HFFc6 (cell line): Measurements from ENCODE around the gene GCLM. TPM values are rescaled to one million over a fixed set of nuclear protein-coding genes. Genes with fewer than 3 reads are reported as not detected.
"Not testable (repeated sequence)": the region's sequence is repeated elsewhere in the genome, so short reads cannot be mapped to it uniquely, and the experiment has no call there.

Source experiments
- DNase-seq: peaks from one replicate; pipeline ENCODE4 v3.0.0-alpha.2; 2018
- H3K27ac Mint-ChIP-seq: 2 replicates; pipeline ENCODE4 v1.8.0; 2020; ENCODE audit warnings: mild to moderate bottlenecking, mixed read lengths
- H3K27me3 Mint-ChIP-seq: 2 replicates; pipeline ENCODE4 v1.8.0; 2021; ENCODE audit warnings: mild to moderate bottlenecking, moderate library complexity, mixed read lengths; ENCODE audit not compliant: insufficient read depth
- H3K36me3 Mint-ChIP-seq: 2 replicates; pipeline ENCODE4 v1.8.0; 2021; ENCODE audit warnings: low read depth, mixed read lengths
- H3K4me1 Mint-ChIP-seq: 2 replicates; pipeline ENCODE4 v1.8.0; 2020; ENCODE audit warnings: low read depth, mixed read lengths
- H3K4me3 Mint-ChIP-seq: 2 replicates; pipeline ENCODE4 v1.8.0; 2020; ENCODE audit warnings: mild to moderate bottlenecking, moderate library complexity, mixed read lengths
- H3K9me3 Mint-ChIP-seq: 2 replicates; pipeline ENCODE4 v1.8.0; 2020; ENCODE audit warnings: mild to moderate bottlenecking, mixed read lengths
- long read RNA-seq: library from polyadenylated mRNA; unstranded; transcript quantifications from one replicate; pipeline ENCODE4 v2.0.0, GENCODE V29; 2019
- total RNA-seq, 6 experiments: library from RNA; stranded (reverse); fragmentation: NEBNext Ultra II Directional; extraction: Animal tissue kit (Norgen Biotek cat#: 25700); gene quantifications; 2 replicates in 1 of 6; 3 replicates in 5 of 6; pipeline ENCODE4 v1.2.3, GENCODE V29; 2021
- TF ChIP-seq, protein P1 (sequence below): fragments of 200-600 bp; sonication (generic); IDR thresholded peaks from 2 replicates; pipeline ENCODE4 v1.5.0; 2021; ENCODE audit warnings: antibody characterized with exemption, mild to moderate bottlenecking

The GCLM gene, protein sequence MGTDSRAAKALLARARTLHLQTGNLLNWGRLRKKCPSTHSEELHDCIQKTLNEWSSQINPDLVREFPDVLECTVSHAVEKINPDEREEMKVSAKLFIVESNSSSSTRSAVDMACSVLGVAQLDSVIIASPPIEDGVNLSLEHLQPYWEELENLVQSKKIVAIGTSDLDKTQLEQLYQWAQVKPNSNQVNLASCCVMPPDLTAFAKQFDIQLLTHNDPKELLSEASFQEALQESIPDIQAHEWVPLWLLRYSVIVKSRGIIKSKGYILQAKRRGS
- total RNA-seq = 10 to 100 TPM; 35.7 to 42.2 (median 40.8) TPM
- long read RNA-seq, full-length matches to known transcripts = 95 of 110 reads
- long read RNA-seq, partial matches to known transcripts = 4 of 110 reads
- long read RNA-seq, other reads (novel, unspliced or antisense) = 11 of 110 reads

DNA sequence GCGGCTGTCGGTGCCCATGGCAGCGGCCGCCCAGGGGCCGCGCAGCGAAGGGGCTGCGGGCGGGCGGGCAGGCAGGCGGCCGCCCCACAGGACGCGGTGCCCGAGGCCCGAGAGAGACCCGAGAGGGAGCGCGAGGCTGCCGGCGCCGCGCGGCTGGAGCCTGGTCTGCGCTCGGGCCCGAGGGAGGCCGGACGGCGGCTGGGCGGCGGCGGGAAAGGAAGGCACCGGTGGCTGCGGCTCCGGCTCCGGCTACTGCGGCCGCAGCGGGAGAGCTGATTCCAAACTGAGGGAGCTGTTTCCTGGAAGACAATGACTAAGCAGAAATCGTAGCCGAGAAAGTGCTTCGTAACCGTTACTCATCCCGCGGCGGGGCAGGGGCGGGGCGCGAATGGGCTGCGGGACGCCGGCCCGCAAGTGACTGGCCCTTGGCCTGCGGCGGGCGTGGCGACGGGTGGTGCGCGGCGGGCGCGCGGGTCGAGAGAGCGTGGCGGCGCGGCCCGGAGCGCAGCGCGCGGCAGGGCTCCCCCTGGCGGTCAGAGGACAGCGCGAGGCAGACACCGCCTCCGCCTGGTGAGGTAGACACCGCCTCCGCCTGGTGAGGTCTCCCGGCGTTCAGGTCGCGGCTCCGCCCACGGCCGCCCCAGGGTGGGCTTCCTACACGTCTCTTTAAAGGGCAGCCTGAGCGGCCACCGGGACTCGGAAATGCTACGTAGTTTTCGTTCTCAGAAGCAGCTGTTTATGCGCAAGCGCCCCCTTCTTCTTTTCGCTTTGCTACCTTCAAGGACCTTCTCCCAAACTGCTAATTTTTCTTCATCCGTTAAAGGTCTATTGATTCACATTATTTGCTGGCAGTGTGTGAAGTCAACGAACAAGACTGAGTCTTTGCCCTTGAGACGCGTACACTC, at the start of gene GCLM:
Gene GCLM, minus strand, starts transcription at position 285 of the 905 bp plus-strand sequence. Its CDS starts 267 bp downstream, at position 18.
- TF ChIP-seq, protein P1, sequence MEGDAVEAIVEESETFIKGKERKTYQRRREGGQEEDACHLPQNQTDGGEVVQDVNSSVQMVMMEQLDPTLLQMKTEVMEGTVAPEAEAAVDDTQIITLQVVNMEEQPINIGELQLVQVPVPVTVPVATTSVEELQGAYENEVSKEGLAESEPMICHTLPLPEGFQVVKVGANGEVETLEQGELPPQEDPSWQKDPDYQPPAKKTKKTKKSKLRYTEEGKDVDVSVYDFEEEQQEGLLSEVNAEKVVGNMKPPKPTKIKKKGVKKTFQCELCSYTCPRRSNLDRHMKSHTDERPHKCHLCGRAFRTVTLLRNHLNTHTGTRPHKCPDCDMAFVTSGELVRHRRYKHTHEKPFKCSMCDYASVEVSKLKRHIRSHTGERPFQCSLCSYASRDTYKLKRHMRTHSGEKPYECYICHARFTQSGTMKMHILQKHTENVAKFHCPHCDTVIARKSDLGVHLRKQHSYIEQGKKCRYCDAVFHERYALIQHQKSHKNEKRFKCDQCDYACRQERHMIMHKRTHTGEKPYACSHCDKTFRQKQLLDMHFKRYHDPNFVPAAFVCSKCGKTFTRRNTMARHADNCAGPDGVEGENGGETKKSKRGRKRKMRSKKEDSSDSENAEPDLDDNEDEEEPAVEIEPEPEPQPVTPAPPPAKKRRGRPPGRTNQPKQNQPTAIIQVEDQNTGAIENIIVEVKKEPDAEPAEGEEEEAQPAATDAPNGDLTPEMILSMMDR = peak; percentile 91
- peak; percentile 96 for DNase-seq
- H3K4me1 Mint-ChIP-seq = peaks cover 40% of the 10 kb centered on the region
- peak within 1 kb of the TSS; percentile 84 for H3K27ac Mint-ChIP-seq
- peaks cover 11% of the 10 kb centered on the region for H3K36me3 Mint-ChIP-seq
- H3K9me3 Mint-ChIP-seq = peaks cover 6% of the 10 kb centered on the region; the same call in 1 of the 2 replicates
- peaks cover 18% of the 10 kb centered on the region for H3K27me3 Mint-ChIP-seq
- H3K4me3 Mint-ChIP-seq = peak within 1 kb of the TSS; percentile 94

DNA sequence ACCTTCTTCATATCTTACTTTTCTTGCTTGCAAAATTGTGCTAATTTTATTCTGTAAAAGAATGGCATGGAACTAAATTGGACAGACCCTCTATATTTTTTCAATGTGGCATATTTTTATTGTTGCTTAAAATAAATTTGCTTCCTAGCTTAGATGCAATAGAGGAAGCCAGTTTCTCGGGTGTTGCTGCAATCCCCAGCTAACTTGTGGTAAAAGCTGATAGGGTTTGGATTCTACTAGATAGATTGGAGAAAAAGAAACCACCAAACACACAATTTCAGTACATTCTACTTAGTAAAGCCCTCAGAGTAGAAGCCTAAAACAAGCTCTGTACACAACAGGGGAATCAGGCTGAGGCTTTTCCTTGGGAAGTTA, 49.5 kb upstream of the GCLM start:
- no peak for DNase-seq
- H3K4me3 Mint-ChIP-seq = no peak overlapping the region
- TF ChIP-seq, protein P1 = no peak
- H3K9me3 Mint-ChIP-seq = peaks cover 17% of the 10 kb centered on the region
- peaks cover 13% of the 10 kb centered on the region for H3K27me3 Mint-ChIP-seq
- H3K27ac Mint-ChIP-seq = no peak overlapping the region
- H3K36me3 Mint-ChIP-seq = peaks cover 10% of the 10 kb centered on the region; the same call in 1 of the 2 replicates
- no peaks in the 10 kb centered on the region; the same call in 1 of the 2 replicates for H3K4me1 Mint-ChIP-seq

DNA sequence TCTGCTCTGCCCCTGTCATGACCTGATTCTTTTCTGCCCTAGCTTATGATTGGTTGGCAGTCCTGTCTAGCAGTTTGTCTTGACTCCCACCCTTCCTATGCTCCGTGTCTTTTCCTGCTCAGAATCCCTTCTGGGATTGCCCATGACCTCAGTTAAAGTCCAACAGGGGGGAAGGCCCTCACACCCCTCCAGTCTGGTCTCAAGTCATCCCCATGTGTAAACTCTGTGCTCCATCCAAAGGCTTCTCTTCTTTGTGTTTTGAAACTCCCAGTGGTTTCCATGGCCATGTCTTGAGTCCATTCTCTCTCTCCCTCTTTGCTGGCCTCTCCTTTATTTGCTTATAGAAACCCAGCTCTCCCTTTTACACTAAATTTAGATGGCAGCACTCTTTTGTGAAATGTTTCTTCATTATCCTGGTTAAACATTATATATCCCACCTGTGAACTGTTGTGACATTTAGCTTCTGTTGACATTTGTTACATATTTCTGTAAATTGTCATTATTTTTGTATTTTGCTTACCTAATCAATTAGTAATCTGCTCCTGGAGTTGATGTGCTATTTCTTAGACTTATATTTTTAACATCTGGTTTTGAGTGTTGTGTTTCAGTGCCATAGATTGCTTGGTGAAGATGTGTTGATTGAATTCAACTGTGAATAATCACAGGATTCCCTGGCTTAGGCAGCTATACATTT, 48.9 kb upstream of the GCLM start:
- DNase-seq = no peak
- Mint-ChIP-seq H3K36me3 (peaks cover 10% of the 10 kb centered on the region; the same call in 1 of the 2 replicates), H3K27ac (no peak overlapping the region), H3K4me1 (no peaks in the 10 kb centered on the region; the same call in 1 of the 2 replicates), H3K4me3 (no peak overlapping the region), H3K27me3 (peaks cover 13% of the 10 kb centered on the region), H3K9me3 (peaks cover 17% of the 10 kb centered on the region)
- TF ChIP-seq, protein P1 = no peak

DNA sequence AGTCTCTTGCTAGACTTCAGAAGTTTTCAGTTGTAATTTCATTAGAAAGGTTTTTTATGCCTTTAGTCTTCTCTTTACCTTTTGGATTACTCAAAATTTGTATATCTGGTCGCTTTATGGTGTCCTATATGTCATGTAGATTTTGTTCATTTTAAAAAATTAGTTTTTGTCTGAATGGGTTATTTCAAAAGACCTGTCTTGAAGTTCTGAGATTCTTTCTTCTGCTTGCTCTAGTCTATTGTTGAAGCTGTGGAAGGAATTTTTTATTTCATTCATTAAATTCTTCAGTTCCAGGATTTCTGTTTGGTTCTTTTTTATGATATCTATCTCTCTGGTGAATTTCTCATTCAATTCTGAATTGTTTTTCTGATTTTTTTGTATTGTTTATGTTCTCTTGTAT, 46.5 kb upstream of the GCLM start:
- peaks cover 10% of the 10 kb centered on the region for H3K27me3 Mint-ChIP-seq

DNA sequence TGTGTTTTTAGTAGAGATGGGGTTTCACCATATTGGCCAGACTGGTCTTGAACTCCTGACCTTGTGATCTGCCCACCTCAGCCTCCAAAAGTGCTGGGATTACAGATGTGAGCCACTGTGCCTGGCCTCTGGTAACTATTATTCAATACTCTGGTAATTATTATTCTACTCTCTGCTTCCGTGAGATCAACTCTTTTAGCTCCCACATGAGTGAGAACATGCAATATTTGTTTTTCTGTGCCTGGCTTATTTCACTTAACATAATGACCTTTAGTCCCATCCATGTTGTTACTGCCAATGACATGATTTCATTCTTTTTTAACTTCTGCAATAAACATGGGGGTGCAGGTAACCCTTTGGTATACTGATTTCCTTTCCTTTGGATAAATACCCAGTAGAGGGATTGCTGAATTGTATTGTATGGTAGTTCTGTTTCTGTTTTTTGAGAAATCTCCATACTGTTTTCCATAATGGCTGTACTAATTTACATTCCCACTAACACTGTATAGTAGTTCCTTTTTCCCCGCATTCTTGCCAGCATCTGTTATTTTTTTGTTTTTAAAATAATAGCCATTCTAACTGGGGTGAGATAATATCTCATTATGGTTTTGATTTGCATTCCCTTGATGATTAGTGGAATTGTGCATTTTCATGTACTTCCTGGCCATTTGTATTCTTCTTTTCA, 37.9 kb upstream of the GCLM start:
- not testable (repeated sequence) for H3K9me3 Mint-ChIP-seq, H3K36me3 Mint-ChIP-seq, DNase-seq, H3K27ac Mint-ChIP-seq, H3K4me3 Mint-ChIP-seq, H3K4me1 Mint-ChIP-seq
- peaks cover 13% of the 10 kb centered on the region for H3K27me3 Mint-ChIP-seq

More for the DNA sequence above, 46.5 kb upstream of the GCLM start:
- H3K4me1 Mint-ChIP-seq = no peaks in the 10 kb centered on the region; the same call in 1 of the 2 replicates
- no peak overlapping the region for H3K27ac Mint-ChIP-seq
- TF ChIP-seq, protein P1 = no peak
- H3K9me3 Mint-ChIP-seq = peaks cover 25% of the 10 kb centered on the region
- H3K36me3 Mint-ChIP-seq = peaks cover 14% of the 10 kb centered on the region
- H3K4me3 Mint-ChIP-seq = no peak overlapping the region
- no peak for DNase-seq
